ENCODE results near the gene MKI67. TPM values are rescaled to one million over a fixed set of nuclear protein-coding genes. Genes with fewer than 3 reads are reported as not detected.

Gene MKI67
- total RNA-seq, 1 donor from 2014 or later = 161 TPM

- Mint-ChIP-seq H3K36me3 (ENCODE audit: low read depth) (peaks cover 51% of the 10 kb centered on the region), H3K4me3 (no peak overlapping the region), H3K27ac (no peak overlapping the region), H3K9me3 (no peaks in the 10 kb centered on the region), H3K4me1 (peaks cover 7% of the 10 kb centered on the region), H3K27me3 (no peaks in the 10 kb centered on the region)
- intact Hi-C loops (cut with micrococcal nuclease) = loop anchor here (1.0 kb wide), 1 partner anchor 72 kb away; no protein-coding TSS in a partner anchor
- peak; percentile 86 for DNase-seq
These were observed 47.9 kb downstream of the MKI67 start for GRCh38 chr10:128078136-128078969.

DNA sequence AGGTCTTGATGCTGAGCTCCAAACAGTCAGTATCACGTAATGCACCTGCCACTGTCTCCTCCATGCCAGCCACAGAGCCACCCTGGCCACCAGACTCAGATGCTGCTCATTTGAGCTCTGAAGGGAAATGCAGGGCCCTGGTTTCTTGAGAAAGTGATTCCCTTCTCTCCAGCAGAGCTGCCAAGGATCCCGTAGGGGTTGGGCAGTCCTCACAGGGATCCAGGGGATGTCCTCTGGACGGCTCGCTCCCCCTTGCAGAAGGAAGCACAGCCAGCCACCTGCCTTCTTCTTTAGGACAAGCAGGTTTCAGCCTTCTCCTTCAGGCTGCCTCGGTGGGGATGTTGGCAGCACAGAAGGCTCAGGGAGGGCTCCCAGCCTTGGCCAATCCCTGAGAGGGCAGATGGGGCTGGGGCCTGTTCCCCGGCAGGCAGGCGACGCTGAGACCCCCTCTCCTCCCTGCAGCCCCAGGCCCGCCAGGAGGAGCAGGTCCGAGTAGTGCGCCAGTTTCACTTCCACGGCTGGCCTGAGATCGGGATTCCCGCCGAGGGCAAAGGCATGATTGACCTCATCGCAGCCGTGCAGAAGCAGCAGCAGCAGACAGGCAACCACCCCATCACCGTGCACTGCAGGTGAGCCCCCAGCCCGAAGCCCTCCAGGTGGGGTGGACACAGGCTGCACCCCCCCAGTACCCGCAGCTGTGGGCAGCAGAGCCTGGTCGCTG is 48.9 kb downstream of the MKI67 start:
- DNase-seq = no peak
- Mint-ChIP-seq H3K4me1 (peaks cover 11% of the 10 kb centered on the region), H3K4me3 (no peak overlapping the region), H3K9me3 (no peaks in the 10 kb centered on the region), H3K36me3 (ENCODE audit: low read depth) (peaks cover 54% of the 10 kb centered on the region), H3K27ac (no peak overlapping the region), H3K27me3 (no peaks in the 10 kb centered on the region)
- intact Hi-C loops (cut with micrococcal nuclease) = no loop called here

GRCh38 chr10:128074589-128074988 is 51.6 kb downstream of the MKI67 start:
- DNase-seq = no peak
- Mint-ChIP-seq H3K36me3 (ENCODE audit: low read depth) (peaks cover 61% of the 10 kb centered on the region), H3K4me3 (no peak overlapping the region), H3K4me1 (peaks cover 11% of the 10 kb centered on the region), H3K9me3 (no peaks in the 10 kb centered on the region), H3K27ac (no peak overlapping the region), H3K27me3 (no peaks in the 10 kb centered on the region)
- intact Hi-C loops (cut with micrococcal nuclease) = no loop called here

GRCh38 chr10:128073890-128074289 is 52.3 kb downstream of the MKI67 start:
- Mint-ChIP-seq H3K4me3 (no peak overlapping the region), H3K27ac (no peak overlapping the region), H3K9me3 (no peaks in the 10 kb centered on the region), H3K36me3 (ENCODE audit: low read depth) (peaks cover 62% of the 10 kb centered on the region), H3K4me1 (peaks cover 9% of the 10 kb centered on the region), H3K27me3 (no peaks in the 10 kb centered on the region)
- intact Hi-C loops (cut with micrococcal nuclease) = no loop called here
- DNase-seq = no peak

GRCh38 chr10:128072941-128073645 is 53.1 kb downstream of the MKI67 start:
- no peak overlapping the region for H3K27ac Mint-ChIP-seq
- intact Hi-C loops (cut with micrococcal nuclease) = no loop called here

DNA sequence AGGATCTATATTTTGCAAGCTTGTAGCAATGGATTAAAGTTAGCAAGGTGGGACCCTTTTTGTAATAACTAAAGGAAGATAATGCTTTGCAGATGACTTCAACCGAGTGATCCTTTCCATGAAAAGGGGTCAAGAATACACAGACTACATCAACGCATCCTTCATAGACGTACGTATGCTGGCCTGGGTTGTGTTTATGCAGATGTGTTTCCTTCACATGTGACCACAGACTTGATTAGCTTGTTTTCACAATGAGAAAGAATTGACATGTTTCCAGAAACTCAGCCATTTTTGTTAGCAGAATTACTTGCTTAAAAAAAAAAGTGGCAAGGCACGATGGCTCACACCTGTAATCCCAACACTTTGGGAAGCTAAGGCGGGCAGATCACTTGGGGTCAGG is 54.2 kb downstream of the MKI67 start:
- DNase-seq = no peak
- H3K4me3 Mint-ChIP-seq = no peak overlapping the region
- no peaks in the 10 kb centered on the region for H3K9me3 Mint-ChIP-seq
- H3K27me3 Mint-ChIP-seq = no peaks in the 10 kb centered on the region
- peaks cover 12% of the 10 kb centered on the region for H3K4me1 Mint-ChIP-seq
- H3K27ac Mint-ChIP-seq = no peak overlapping the region
- H3K36me3 Mint-ChIP-seq (ENCODE audit: low read depth) = peaks cover 70% of the 10 kb centered on the region
- intact Hi-C loops (cut with micrococcal nuclease) = no loop called here

More at GRCh38 chr10:128072941-128073645, 53.1 kb downstream of the MKI67 start:
- Mint-ChIP-seq H3K9me3 (no peaks in the 10 kb centered on the region), H3K27me3 (no peaks in the 10 kb centered on the region), H3K36me3 (ENCODE audit: low read depth) (peaks cover 65% of the 10 kb centered on the region), H3K4me1 (peaks cover 9% of the 10 kb centered on the region), H3K4me3 (no peak overlapping the region)
- DNase-seq = no peak

DNA sequence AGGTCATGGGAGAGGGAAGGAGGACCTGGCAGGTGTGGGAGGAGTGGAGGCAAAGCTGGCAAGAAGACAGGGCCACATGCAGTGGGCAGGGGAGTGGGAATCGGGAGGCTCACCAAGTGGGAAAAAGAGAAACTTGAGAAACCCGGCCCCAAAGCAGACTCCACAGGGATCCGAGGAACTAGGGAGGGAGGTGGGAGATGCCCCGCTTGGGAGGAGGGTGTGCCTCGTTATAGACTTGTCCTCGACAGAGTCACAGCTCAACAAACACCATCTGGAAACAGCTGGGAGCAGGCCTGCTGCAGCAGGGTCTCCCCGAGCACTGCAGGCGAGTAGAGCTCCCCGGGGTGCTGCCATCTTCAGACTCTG is 54.8 kb downstream of the MKI67 start:
- peaks cover 19% of the 10 kb centered on the region for H3K4me1 Mint-ChIP-seq
- DNase-seq = no peak
- H3K36me3 Mint-ChIP-seq (ENCODE audit: low read depth) = peaks cover 71% of the 10 kb centered on the region
- intact Hi-C loops (cut with micrococcal nuclease) = no loop called here
- H3K9me3 Mint-ChIP-seq = no peaks in the 10 kb centered on the region
- H3K27me3 Mint-ChIP-seq = no peaks in the 10 kb centered on the region
- no peak overlapping the region for H3K27ac Mint-ChIP-seq
- H3K4me3 Mint-ChIP-seq = no peak overlapping the region

DNA sequence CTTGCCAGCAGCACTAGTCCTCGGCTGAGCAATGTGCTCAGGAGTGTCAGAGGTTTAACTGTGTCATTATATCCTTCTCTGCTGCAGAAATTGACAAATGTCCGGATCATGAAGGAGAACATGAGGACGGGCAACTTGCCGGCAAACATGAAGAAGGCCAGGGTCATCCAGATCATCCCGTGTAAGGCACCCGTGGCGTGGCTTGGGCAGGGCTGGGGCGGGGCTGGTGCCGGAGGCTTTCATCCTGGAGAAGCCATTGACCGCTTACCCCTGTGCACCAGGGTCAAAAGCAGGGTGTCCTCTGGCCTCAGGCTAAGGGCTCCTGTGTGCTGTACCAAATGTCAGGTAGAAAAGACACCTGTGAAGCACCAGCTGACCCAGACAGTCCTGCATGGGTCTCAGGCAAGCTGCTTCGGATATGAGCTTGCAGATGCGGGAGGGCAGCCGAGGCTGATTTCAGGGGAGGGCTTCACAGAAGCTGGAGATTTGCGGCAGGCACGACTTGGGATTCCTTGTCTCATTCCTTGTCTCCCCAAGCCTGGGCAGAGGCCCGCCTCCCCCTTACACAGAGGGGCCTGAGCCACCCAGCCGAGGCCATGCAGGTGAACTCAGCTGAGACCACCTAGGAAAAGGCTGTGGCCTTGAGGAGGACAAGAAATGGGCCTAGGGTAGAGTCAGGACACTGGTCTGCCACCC is 55.4 kb downstream of the MKI67 start:
- no peak overlapping the region for H3K27ac Mint-ChIP-seq
- no peak overlapping the region for H3K4me3 Mint-ChIP-seq

DNA sequence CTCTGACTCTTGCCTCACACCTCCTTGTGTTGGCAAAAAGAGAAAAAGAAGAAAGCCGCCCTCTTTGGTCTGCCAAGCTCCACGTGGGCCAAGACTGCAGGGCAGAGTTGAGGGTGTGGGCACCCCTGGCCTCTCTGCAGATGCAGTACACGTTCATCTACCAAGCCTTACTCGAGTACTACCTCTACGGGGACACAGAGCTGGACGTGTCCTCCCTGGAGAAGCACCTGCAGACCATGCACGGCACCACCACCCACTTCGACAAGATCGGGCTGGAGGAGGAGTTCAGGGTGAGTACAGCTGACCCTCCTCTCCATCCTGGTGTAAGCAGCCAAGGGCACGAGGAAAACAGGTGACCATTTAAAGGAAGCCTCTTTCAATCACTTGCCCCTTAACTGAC is 56.1 kb downstream of the MKI67 start:
- no peak for DNase-seq
- Mint-ChIP-seq H3K27me3 (no peaks in the 10 kb centered on the region), H3K27ac (no peak overlapping the region), H3K4me1 (peaks cover 27% of the 10 kb centered on the region), H3K36me3 (ENCODE audit: low read depth) (peaks cover 76% of the 10 kb centered on the region), H3K4me3 (no peak overlapping the region), H3K9me3 (no peaks in the 10 kb centered on the region)
- intact Hi-C loops (cut with micrococcal nuclease) = no loop called here

More for the DNA sequence above, 55.4 kb downstream of the MKI67 start:
- intact Hi-C loops (cut with micrococcal nuclease) = no loop called here
- peaks cover 23% of the 10 kb centered on the region for H3K4me1 Mint-ChIP-seq
- no peaks in the 10 kb centered on the region for H3K27me3 Mint-ChIP-seq
- H3K9me3 Mint-ChIP-seq = no peaks in the 10 kb centered on the region
- peaks cover 75% of the 10 kb centered on the region for H3K36me3 Mint-ChIP-seq (ENCODE audit: low read depth)
- no peak for DNase-seq

- H3K27me3 Mint-ChIP-seq = no peaks in the 10 kb centered on the region
- peak; percentile 92 for DNase-seq
- intact Hi-C loops (cut with micrococcal nuclease) = loop anchor here (1.0 to 2.0 kb wide), 3 partner anchors 34 to 355 kb away; no protein-coding TSS in a partner anchor
- peaks cover 76% of the 10 kb centered on the region for H3K36me3 Mint-ChIP-seq (ENCODE audit: low read depth)
- H3K9me3 Mint-ChIP-seq = no peaks in the 10 kb centered on the region
- H3K27ac Mint-ChIP-seq = peak overlapping the region; percentile 34
- peaks cover 34% of the 10 kb centered on the region for H3K4me1 Mint-ChIP-seq
- no peak overlapping the region for H3K4me3 Mint-ChIP-seq
These were observed 56.7 kb downstream of the MKI67 start for GRCh38 chr10:128069351-128070051.

GRCh38 chr10:128068398-128069285 is 57.6 kb downstream of the MKI67 start:
- H3K4me3 Mint-ChIP-seq = no peak overlapping the region
- H3K36me3 Mint-ChIP-seq (ENCODE audit: low read depth) = peaks cover 74% of the 10 kb centered on the region
- H3K27me3 Mint-ChIP-seq = no peaks in the 10 kb centered on the region
- peaks cover 40% of the 10 kb centered on the region for H3K4me1 Mint-ChIP-seq
- no peak overlapping the region for H3K27ac Mint-ChIP-seq
- intact Hi-C loops (cut with micrococcal nuclease) = loop anchor here (1.0 to 2.0 kb wide), 3 partner anchors 33 to 354 kb away; no protein-coding TSS in a partner anchor
- no peaks in the 10 kb centered on the region for H3K9me3 Mint-ChIP-seq
- no peak for DNase-seq

DNA sequence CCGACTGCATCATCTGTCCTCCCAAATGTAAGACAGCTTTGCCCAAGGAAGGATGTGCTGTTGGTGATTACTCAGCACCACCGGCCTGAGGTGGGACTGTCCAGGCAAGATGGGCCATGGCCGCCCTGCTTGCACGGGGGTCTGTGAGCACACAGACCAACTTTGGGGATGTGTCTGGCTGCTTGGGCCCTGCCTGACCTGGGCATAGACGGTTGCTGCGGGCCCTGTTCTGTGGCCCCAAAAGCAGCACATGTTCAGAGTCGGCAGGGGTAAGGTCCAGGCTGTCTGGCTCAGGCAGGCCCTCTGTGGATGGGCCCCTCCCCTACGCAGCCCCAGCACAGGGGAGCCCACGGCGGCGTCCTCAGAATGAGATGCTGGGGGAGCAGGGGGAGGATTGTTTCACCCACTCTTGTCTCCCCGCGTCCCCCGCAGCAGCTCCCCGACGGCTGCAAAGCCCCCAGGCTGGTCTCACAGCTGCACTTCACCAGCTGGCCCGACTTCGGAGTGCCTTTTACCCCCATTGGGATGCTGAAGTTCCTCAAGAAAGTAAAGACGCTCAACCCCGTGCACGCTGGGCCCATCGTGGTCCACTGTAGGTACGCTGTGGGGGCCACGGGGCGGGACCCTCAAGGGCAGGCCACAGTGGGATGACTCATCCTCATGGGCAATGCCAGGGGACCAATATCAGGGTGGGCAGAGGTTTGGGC is 58.4 kb downstream of the MKI67 start:
- DNase-seq = no peak
- no peaks in the 10 kb centered on the region for H3K27me3 Mint-ChIP-seq
- H3K4me1 Mint-ChIP-seq = peaks cover 41% of the 10 kb centered on the region
- intact Hi-C loops (cut with micrococcal nuclease) = loop anchor here (2.0 kb wide), 1 partner anchor 353 kb away; no protein-coding TSS in a partner anchor
- H3K27ac Mint-ChIP-seq = no peak overlapping the region
- H3K4me3 Mint-ChIP-seq = no peak overlapping the region
- H3K36me3 Mint-ChIP-seq (ENCODE audit: low read depth) = peaks cover 75% of the 10 kb centered on the region
- H3K9me3 Mint-ChIP-seq = no peaks in the 10 kb centered on the region

Measured in activated CD4-positive, alpha-beta T cell treated with anti-CD3 and anti-CD28 coated beads, Interleukin-2, amount 10 ng/mL, durations not matched to agents 24 days and 14 days (primary cell).